ENCODE results near the gene SH3GL1. TPM values are rescaled to one million over a fixed set of nuclear protein-coding genes. Genes with fewer than 3 reads are reported as not detected.

Gene SH3GL1
- total RNA-seq, 1 donor: 83.2 TPM

- Histone ChIP-seq H3K36me3 (ENCODE audit: insufficient read depth, low read length) (peaks cover 13% of the 10 kb centered on the region), H3K27ac (ENCODE audit: low read depth, low read length) (no peak overlapping the region), H3K27me3 (ENCODE audit: insufficient read depth, low read length) (no peaks in the 10 kb centered on the region), H3K4me1 (ENCODE audit: insufficient read depth, low read length) (peaks cover 13% of the 10 kb centered on the region), H4K20me1 (ENCODE audit: insufficient read depth, low read length) (no peaks in the 10 kb centered on the region), H3K79me2 (ENCODE audit: insufficient read depth, low read length) (no peaks in the 10 kb centered on the region), H3K4me3 (ENCODE audit: insufficient read depth, low read length) (no peak overlapping the region), H3K9me3 (ENCODE audit: low read depth, low read length) (no peaks in the 10 kb centered on the region), H2AFZ (ENCODE audit: low read length) (no peak overlapping the region), H3K4me2 (ENCODE audit: insufficient read depth, low read length) (no peak overlapping the region)
- no peak for TF ChIP-seq CTCF (IDR thresholded peaks at IDR 0.05; ENCODE audit: extremely low read depth, low read depth, low read length)
- DNase-seq (ENCODE audit: insufficient read length, low spot score, missing footprints): no peak
Observed at GRCh38 chr19:4429256-4429655, 28.9 kb upstream of the SH3GL1 start.

GRCh38 chr19:4428326-4428975 lies 28.1 kb upstream of the SH3GL1 start:
- Histone ChIP-seq H3K27me3 (ENCODE audit: insufficient read depth, low read length) (no peaks in the 10 kb centered on the region), H3K27ac (ENCODE audit: low read depth, low read length) (no peak overlapping the region), H3K79me2 (ENCODE audit: insufficient read depth, low read length) (no peaks in the 10 kb centered on the region)

GRCh38 chr19:4425537-4425936 lies 25.2 kb upstream of the SH3GL1 start:
- Histone ChIP-seq H3K36me3 (ENCODE audit: insufficient read depth, low read length) (peaks cover 18% of the 10 kb centered on the region), H3K4me3 (ENCODE audit: insufficient read depth, low read length) (no peak overlapping the region), H3K79me2 (ENCODE audit: insufficient read depth, low read length) (no peaks in the 10 kb centered on the region), H3K4me2 (ENCODE audit: insufficient read depth, low read length) (peak overlapping the region; percentile 14), H3K4me1 (ENCODE audit: insufficient read depth, low read length) (peaks cover 13% of the 10 kb centered on the region), H3K27me3 (ENCODE audit: insufficient read depth, low read length) (no peaks in the 10 kb centered on the region), H4K20me1 (ENCODE audit: insufficient read depth, low read length) (no peaks in the 10 kb centered on the region), H2AFZ (ENCODE audit: low read length) (no peak overlapping the region), H3K27ac (ENCODE audit: low read depth, low read length) (peak overlapping the region; percentile 52), H3K9me3 (ENCODE audit: low read depth, low read length) (no peaks in the 10 kb centered on the region)
- TF ChIP-seq CTCF (IDR thresholded peaks at IDR 0.05; ENCODE audit: extremely low read depth, low read depth, low read length): no peak
- peak; percentile 96 for DNase-seq (ENCODE audit: insufficient read length, low spot score, missing footprints)

More at GRCh38 chr19:4428326-4428975, 28.1 kb upstream of the SH3GL1 start:
- Histone ChIP-seq H2AFZ (ENCODE audit: low read length) (no peak overlapping the region), H3K4me1 (ENCODE audit: insufficient read depth, low read length) (peaks cover 13% of the 10 kb centered on the region), H3K4me3 (ENCODE audit: insufficient read depth, low read length) (no peak overlapping the region), H3K9me3 (ENCODE audit: low read depth, low read length) (no peaks in the 10 kb centered on the region), H3K36me3 (ENCODE audit: insufficient read depth, low read length) (peaks cover 16% of the 10 kb centered on the region), H4K20me1 (ENCODE audit: insufficient read depth, low read length) (no peaks in the 10 kb centered on the region), H3K4me2 (ENCODE audit: insufficient read depth, low read length) (no peak overlapping the region)
- peak; percentile 19 for DNase-seq (ENCODE audit: insufficient read length, low spot score, missing footprints)
- TF ChIP-seq CTCF (IDR thresholded peaks at IDR 0.05; ENCODE audit: extremely low read depth, low read depth, low read length): no peak

- Histone ChIP-seq H3K4me3 (ENCODE audit: insufficient read depth, low read length) (no peak overlapping the region), H2AFZ (ENCODE audit: low read length) (no peak overlapping the region), H3K4me2 (ENCODE audit: insufficient read depth, low read length) (no peak overlapping the region), H3K27ac (ENCODE audit: low read depth, low read length) (no peak overlapping the region), H3K27me3 (ENCODE audit: insufficient read depth, low read length) (no peaks in the 10 kb centered on the region), H3K9me3 (ENCODE audit: low read depth, low read length) (no peaks in the 10 kb centered on the region), H4K20me1 (ENCODE audit: insufficient read depth, low read length) (no peaks in the 10 kb centered on the region), H3K36me3 (ENCODE audit: insufficient read depth, low read length) (peaks cover 17% of the 10 kb centered on the region), H3K4me1 (ENCODE audit: insufficient read depth, low read length) (peaks cover 13% of the 10 kb centered on the region), H3K79me2 (ENCODE audit: insufficient read depth, low read length) (no peaks in the 10 kb centered on the region)
- no peak for DNase-seq (ENCODE audit: insufficient read length, low spot score, missing footprints)
- TF ChIP-seq CTCF (IDR thresholded peaks at IDR 0.05; ENCODE audit: extremely low read depth, low read depth, low read length): no peak
Observed at GRCh38 chr19:4423416-4424126, 23.2 kb upstream of the SH3GL1 start.
